Ovary (tissue), 3 donors: ENCODE results near the gene FBXO38.

Experiments
- EP300 ChIP-seq: sonication (generic); formaldehyde crosslinking; IDR thresholded peaks from one replicate; pipeline ENCODE4 v1.6.1; 2017; ENCODE audit warnings: antibody characterized with exemption
- POLR2A ChIP-seq: fragments of 450-650 bp; IDR thresholded peaks from one replicate; pipeline ENCODE4 v1.6.1; 2017; ENCODE audit warnings: antibody characterized with exemption, mild to moderate bottlenecking, moderate library complexity
- TF ChIP-seq, protein P1 (sequence below), 3 donors: fragments of 450-650 bp in 2 of 3; fragments of 200-600 bp in 1 of 3; IDR thresholded peaks; one replicate each; pipeline versions ENCODE4 v1.5.1 to v1.8.0; 2016 to 2022; ENCODE audit warnings: antibody characterized with exemption in 3 of 3, mild to moderate bottlenecking in 1 of 3
- donor health status: DM: no; HTN: no; CAD: no.

DNA sequence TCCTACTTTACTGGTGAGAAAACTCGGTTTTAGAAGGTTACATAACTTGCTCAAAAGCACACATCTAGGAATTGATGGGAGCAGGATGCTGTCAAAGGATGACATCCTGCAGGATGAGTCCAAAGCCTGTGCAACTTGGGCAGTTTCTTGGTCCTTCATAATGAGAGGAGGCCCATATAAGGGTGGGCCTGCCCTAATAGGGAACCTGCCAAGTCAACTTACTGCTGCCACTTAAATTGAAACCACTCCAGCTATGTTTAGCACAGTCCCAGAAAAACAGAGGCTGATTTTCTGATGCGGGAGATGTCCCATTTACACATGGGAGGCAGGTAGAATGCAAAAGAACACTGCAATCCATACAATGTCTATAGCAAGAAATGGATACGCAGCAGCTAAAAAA lies 61.8 kb downstream of the FBXO38 start:
- TF ChIP-seq, protein P1, sequence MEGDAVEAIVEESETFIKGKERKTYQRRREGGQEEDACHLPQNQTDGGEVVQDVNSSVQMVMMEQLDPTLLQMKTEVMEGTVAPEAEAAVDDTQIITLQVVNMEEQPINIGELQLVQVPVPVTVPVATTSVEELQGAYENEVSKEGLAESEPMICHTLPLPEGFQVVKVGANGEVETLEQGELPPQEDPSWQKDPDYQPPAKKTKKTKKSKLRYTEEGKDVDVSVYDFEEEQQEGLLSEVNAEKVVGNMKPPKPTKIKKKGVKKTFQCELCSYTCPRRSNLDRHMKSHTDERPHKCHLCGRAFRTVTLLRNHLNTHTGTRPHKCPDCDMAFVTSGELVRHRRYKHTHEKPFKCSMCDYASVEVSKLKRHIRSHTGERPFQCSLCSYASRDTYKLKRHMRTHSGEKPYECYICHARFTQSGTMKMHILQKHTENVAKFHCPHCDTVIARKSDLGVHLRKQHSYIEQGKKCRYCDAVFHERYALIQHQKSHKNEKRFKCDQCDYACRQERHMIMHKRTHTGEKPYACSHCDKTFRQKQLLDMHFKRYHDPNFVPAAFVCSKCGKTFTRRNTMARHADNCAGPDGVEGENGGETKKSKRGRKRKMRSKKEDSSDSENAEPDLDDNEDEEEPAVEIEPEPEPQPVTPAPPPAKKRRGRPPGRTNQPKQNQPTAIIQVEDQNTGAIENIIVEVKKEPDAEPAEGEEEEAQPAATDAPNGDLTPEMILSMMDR (IDR thresholded peaks at IDR 0.05): no peak
- TF ChIP-seq EP300 (no peak), POLR2A (no peak)
